ENCODE data around the gene DIP2B.

- TF ChIP-seq CTCF (IDR thresholded peaks at IDR 0.05) (no peak), POLR2A (IDR thresholded peaks at IDR 0.05) (no peak)
These were observed 110.5 kb downstream of the DIP2B start for GRCh38 chr12:50615145-50615906.

Measured in upper lobe of left lung (tissue), 4 donors.